HG03354 (cell line): ENCODE data around the gene PLPPR1.

Source experiments
- ATAC-seq: cut with Tn5 transposase; IDR thresholded peaks from one replicate; pipeline ENCODE4 v1.9.1; 2021; ENCODE audit warnings: mild to moderate bottlenecking; ENCODE audit not compliant: unreplicated experiment, poor library complexity, severe bottlenecking

The PLPPR1 gene

GRCh38 chr9:101028346-101029314, at the start of gene PLPPR1:
PLPPR1 (plus strand) TSS chr9:101028727.
- ATAC-seq, result no peak

GRCh38 chr9:100989731-100990130, 38.8 kb upstream of the PLPPR1 start:
- no peak for ATAC-seq

- ATAC-seq, result no peak
Observed at GRCh38 chr9:100990605-100991381, 37.7 kb upstream of the PLPPR1 start.

- no peak for ATAC-seq
Observed at GRCh38 chr9:100992632-100993031, 35.9 kb upstream of the PLPPR1 start.

- ATAC-seq, result no peak
Observed at GRCh38 chr9:100999906-101000544, 28.5 kb upstream of the PLPPR1 start.

- ATAC-seq, result no peak
Observed at GRCh38 chr9:101005246-101005645, 23.3 kb upstream of the PLPPR1 start.

- ATAC-seq, result no peak
Observed at GRCh38 chr9:101014566-101014965, 14.0 kb upstream of the PLPPR1 start.

GRCh38 chr9:101018467-101018866, 10.1 kb upstream of the PLPPR1 start:
- ATAC-seq, result no peak

- no peak for ATAC-seq
Observed at GRCh38 chr9:101022704-101023103, 5.8 kb upstream of the PLPPR1 start.

GRCh38 chr9:101025940-101026339, 2.6 kb upstream of the PLPPR1 start:
- no peak for ATAC-seq

GRCh38 chr9:101026824-101027223, 1.7 kb upstream of the PLPPR1 start:
- no peak for ATAC-seq

- no peak for ATAC-seq
Observed at GRCh38 chr9:101027236-101027635, 1.3 kb upstream of the PLPPR1 start.

GRCh38 chr9:101027733-101028345, 688 bp upstream of the PLPPR1 start:
- ATAC-seq, result no peak

GRCh38 chr9:101029315-101030085, 973 bp downstream of the PLPPR1 start:
- no peak for ATAC-seq

- ATAC-seq, result no peak
Observed at GRCh38 chr9:101030086-101030391, 1.5 kb downstream of the PLPPR1 start.

GRCh38 chr9:101032426-101032825, 3.9 kb downstream of the PLPPR1 start:
- no peak for ATAC-seq

- ATAC-seq, result no peak
Observed at GRCh38 chr9:101034222-101034621, 5.7 kb downstream of the PLPPR1 start.

- ATAC-seq, result no peak
Observed at GRCh38 chr9:101035098-101035497, 6.6 kb downstream of the PLPPR1 start.

GRCh38 chr9:101037430-101037829, 8.9 kb downstream of the PLPPR1 start:
- ATAC-seq, result no peak
